ENCODE measurements around the gene BOD1L2. TPM values are rescaled to one million over a fixed set of nuclear protein-coding genes. Genes with fewer than 3 reads are reported as not detected.

Gene BOD1L2
- total and polyA plus RNA-seq, 2 of the 13 experiments (the other 11 are each of a cell fraction or from before 2014, with no cell fraction given) = not detected

- TF ChIP-seq TFE3 (CRISPR knock-in tag; IDR thresholded peaks at IDR 0.05) = peak; percentile 63; the same call in 1 of the 2 replicates
- TF ChIP-seq ZNF30 (CRISPR knock-in tag; IDR thresholded peaks at IDR 0.05) = no peak
- no peak for TF ChIP-seq ZNF546 (CRISPR knock-in tag; conservative IDR thresholded peaks at IDR 0.05)
- TF ChIP-seq CERS6 (CRISPR knock-in tag; IDR thresholded peaks at IDR 0.05) = no peak
- no peak for TF ChIP-seq ZBTB38 (CRISPR knock-in tag; IDR thresholded peaks at IDR 0.05)
- TF ChIP-seq ZNF513 (CRISPR knock-in tag; conservative IDR thresholded peaks at IDR 0.05) = no peak
- TF ChIP-seq ZSCAN9 (CRISPR knock-in tag; IDR thresholded peaks at IDR 0.05; ENCODE audit: borderline replicate concordance) = peak; percentile 96
- no peak for TF ChIP-seq TMF1 (CRISPR knock-in tag; IDR thresholded peaks at IDR 0.05; ENCODE audit: low read depth)
- TF ChIP-seq HNF1A (IDR thresholded peaks at IDR 0.05; ENCODE audit: low read depth) = no peak
- no peak for TF ChIP-seq HNF1A (CRISPR knock-in tag; IDR thresholded peaks at IDR 0.05; ENCODE audit: borderline replicate concordance)
- no peak for TF ChIP-seq ZNF496 (CRISPR knock-in tag; IDR thresholded peaks at IDR 0.05; ENCODE audit: insufficient replicate concordance)
- no peak for TF ChIP-seq SUZ12 (IDR thresholded peaks at IDR 0.05; ENCODE audit: low read depth, low read length)
- TF ChIP-seq THYN1 (CRISPR knock-in tag; IDR thresholded peaks at IDR 0.05; ENCODE audit: borderline replicate concordance, low read depth) = no peak
- no peak for TF ChIP-seq IRF2 (CRISPR knock-in tag; IDR thresholded peaks at IDR 0.05)
- TF ChIP-seq SOX6 (IDR thresholded peaks at IDR 0.05) = no peak
- TF ChIP-seq SOX6 (CRISPR knock-in tag; IDR thresholded peaks at IDR 0.05) = no peak
- no peak for TF ChIP-seq ZGPAT (CRISPR knock-in tag; IDR thresholded peaks at IDR 0.05)
- TF ChIP-seq KDM2A (CRISPR knock-in tag; IDR thresholded peaks at IDR 0.05; ENCODE audit: borderline replicate concordance, low read depth) = no peak
- peak; percentile 92; the same call in 1 of the 2 replicates for TF ChIP-seq DNMT3B (CRISPR knock-in tag; conservative IDR thresholded peaks at IDR 0.05)
- TF ChIP-seq FOXM1 (CRISPR knock-in tag; IDR thresholded peaks at IDR 0.05) = no peak
- TF ChIP-seq ZNF616 (CRISPR knock-in tag; IDR thresholded peaks at IDR 0.05; ENCODE audit: low read depth) = no peak
- no peak for TF ChIP-seq ZNF556 (CRISPR knock-in tag; IDR thresholded peaks at IDR 0.05; ENCODE audit: borderline replicate concordance)
Observed at GRCh38 chr18:57107140-57107832, 39.6 kb upstream of the BOD1L2 start (continued).
